ENCODE measurements around the gene MRM3. TPM values are rescaled to one million over a fixed set of nuclear protein-coding genes. Genes with fewer than 3 reads are reported as not detected.

The MRM3 gene
- total RNA-seq = 10.4 and 20.8 TPM in 2 replicates

DNA sequence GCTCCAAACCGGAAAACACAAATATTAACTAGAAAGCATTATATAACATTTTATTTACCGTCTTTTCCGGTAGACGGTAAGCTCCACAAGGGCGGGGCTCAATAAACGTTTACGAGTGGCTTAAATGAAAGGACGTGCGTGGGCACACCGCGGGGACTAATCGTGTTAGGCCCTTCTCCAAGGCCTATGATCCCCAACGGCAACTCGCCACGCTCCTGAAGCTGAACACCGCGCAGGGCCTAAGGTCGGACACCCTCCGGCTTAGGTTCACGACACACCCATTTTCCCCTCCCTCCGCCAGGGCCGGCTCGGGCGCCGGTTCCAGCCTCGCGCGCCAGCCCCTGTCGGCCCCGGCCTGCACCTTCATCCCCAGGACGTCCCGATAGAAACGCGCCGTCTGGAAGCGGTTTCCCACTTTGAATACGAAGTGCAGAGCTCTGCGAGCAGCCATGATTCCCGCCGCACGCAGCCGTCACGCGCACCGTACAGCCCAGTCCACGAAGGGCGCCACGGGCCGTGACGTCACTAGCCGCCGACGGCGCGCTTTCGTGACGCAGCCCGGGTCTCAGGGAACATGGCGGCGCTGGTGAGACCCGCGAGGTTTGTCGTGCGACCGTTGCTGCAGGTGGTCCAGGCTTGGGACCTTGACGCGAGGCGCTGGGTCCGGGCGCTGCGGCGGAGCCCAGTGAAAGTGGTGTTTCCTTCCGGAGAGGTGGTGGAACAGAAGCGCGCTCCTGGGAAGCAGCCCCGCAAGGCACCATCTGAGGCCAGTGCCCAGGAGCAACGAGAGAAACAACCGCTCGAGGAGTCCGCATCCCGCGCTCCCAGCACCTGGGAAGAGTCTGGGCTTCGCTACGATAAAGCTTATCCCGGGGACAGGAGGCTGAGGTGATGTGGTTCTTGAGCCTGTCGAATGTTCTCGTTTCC is at the start of gene MRM3, which contains the start of gene GLOD4:
MRM3 (plus strand) TSS at position 549 of the 927 bp plus-strand sequence; CDS start at position 575, 26 bp downstream.
GLOD4 (minus strand) TSS at position 476 of the 927 bp plus-strand sequence; CDS start at position 451, 25 bp downstream.

GRCh38 chr17:752002-752619 is 30.0 kb upstream of the MRM3 start, which contains the start of gene GEMIN4:
Gene GEMIN4, minus strand, starts transcription at chr17:752264. Its CDS starts 122 bp downstream, at chr17:752142.

Other genes with a start within 250 kb of the MRM3 start
- gene VPS53, start 67.5 kb upstream of the MRM3 start, total RNA-seq = 18.8 and 26.1 TPM in 2 replicates
- gene TLCD3A, start 49.8 kb upstream of the MRM3 start, total RNA-seq = 22.8 and 27.7 TPM in 2 replicates
- gene GEMIN4, start 30.1 kb upstream of the MRM3 start, total RNA-seq = 12.6 and 14.1 TPM in 2 replicates
- gene GLOD4, start 73 bp upstream of the MRM3 start, total RNA-seq = 31.0 and 39.5 TPM in 2 replicates
- gene NXN, start 197.4 kb downstream of the MRM3 start, total RNA-seq = 28.6 and 38.1 TPM in 2 replicates
- gene TIMM22, start 214.8 kb downstream of the MRM3 start, total RNA-seq = 13.7 and 21.1 TPM in 2 replicates